A549 (cell line): ENCODE results near the gene NKX6-2. TPM values are rescaled to one million over a fixed set of nuclear protein-coding genes. Genes with fewer than 3 reads are reported as not detected.

Experiments used
- ATAC-seq, 2 experiments: fragments of 200-7000 bp in 1 of 2; fragments of >200 bp in 1 of 2; cut with Nextera tagmentation in 1 of 2; cut with Tn5 transposase in 1 of 2; 3 replicates each; pipeline versions ENCODE4 v1.8.0 to v1.9.1; 2018 to 2020; ENCODE audit warnings: mild to moderate bottlenecking in 1 of 2, moderate library complexity in 1 of 2
- CTCF ChIA-PET: fragments of 300-600 bp; sonication (Branson Sonifier 250); formaldehyde crosslinking; extraction: SDS; loops from one replicate; lab custom pipeline; 2021; ENCODE audit warnings: antibody characterized with exemption, inconsistent platforms; lab: Yijun Ruan, JAX
- POLR2A ChIA-PET: fragments of 350-600 bp; formaldehyde crosslinking; extraction: SDS; loops from one replicate; lab custom pipeline; 2021; ENCODE audit warnings: antibody characterized with exemption, inconsistent platforms; lab: Yijun Ruan, JAX
- DNase-seq, 2 experiments: peaks; one replicate each; pipeline versions ENCODE4 v3.0.0 to v3.0.0-alpha.2; 2011 to 2016; ENCODE audit warnings: low read depth in 1 of 2, low spot score in 1 of 2
- FAIRE-seq: peaks from 2 replicates; lab custom pipeline; 2011; peaks lifted over from hg19 to GRCh38; lab: Jason Lieb, UNC
- H3K27ac ChIP-seq, 2 experiments: fragments of >200 bp; sonication (Bioruptor Twin); formaldehyde crosslinking; 3 replicates each; pipeline ENCODE4 v1.5.1; 2016 to 2017
- H3K4me1 ChIP-seq: fragments of >200 bp; sonication (Bioruptor Twin); formaldehyde crosslinking; 3 replicates; pipeline ENCODE4 v1.6.1; 2016
- H3K4me2 ChIP-seq: fragments of >200 bp; sonication (Bioruptor Twin); formaldehyde crosslinking; 3 replicates; pipeline ENCODE4 v1.6.1; 2016
- H3K4me3 ChIP-seq: fragments of >200 bp; sonication (Bioruptor Twin); formaldehyde crosslinking; 3 replicates; pipeline ENCODE4 v1.5.1; 2016
- H3K9me3 ChIP-seq: fragments of >200 bp; sonication (Bioruptor Twin); formaldehyde crosslinking; 3 replicates; pipeline ENCODE4 v1.6.1; 2016
- BHLHE40 ChIP-seq: IDR thresholded peaks from 2 replicates; pipeline ENCODE4 v1.6.1; 2012; ENCODE audit warnings: low read depth, low read length, inconsistent platforms
- CEBPB ChIP-seq, 2 experiments: fragments of >200 bp in 1 of 2; sonication (Bioruptor Twin) in 1 of 2; formaldehyde crosslinking in 1 of 2; IDR thresholded peaks; 2 replicates each; pipeline ENCODE4 v1.6.1; 2012 to 2016
- CTCF ChIP-seq: fragments of >200 bp; sonication (Bioruptor Twin); formaldehyde crosslinking; IDR thresholded peaks from 3 replicates; pipeline ENCODE4 v1.5.1; 2016
- E2F6 ChIP-seq: IDR thresholded peaks from 2 replicates; pipeline ENCODE4 v1.6.1; 2012; ENCODE audit warnings: low read depth, borderline replicate concordance
- EHF ChIP-seq: fragments of 250-450 bp; sonication (Bioruptor Pico); IDR thresholded peaks from 2 replicates; pipeline ENCODE4 v1.5.0; 2020; ENCODE audit warnings: mild to moderate bottlenecking
- EHMT2 ChIP-seq: fragments of 200-600 bp; sonication (generic); IDR thresholded peaks from 2 replicates; pipeline ENCODE4 v1.6.1; 2016; ENCODE audit warnings: antibody characterized with exemption, low read depth, mild to moderate bottlenecking, moderate library complexity
- FOSB ChIP-seq: fragments of 250-450 bp; sonication (Bioruptor Pico); IDR thresholded peaks from 2 replicates; pipeline ENCODE4 v1.5.0; 2020; ENCODE audit warnings: mild to moderate bottlenecking, moderate library complexity
- FOSL2 ChIP-seq, 2 experiments: fragments of 450-650 bp in 1 of 2; fragments of >200 bp in 1 of 2; sonication (Bioruptor Twin) in 1 of 2; formaldehyde crosslinking; IDR thresholded peaks; 2 replicates each; pipeline versions ENCODE4 v1.5.0 to v1.6.1; 2016 to 2020; ENCODE audit warnings: mild to moderate bottlenecking in 1 of 2, moderate library complexity in 1 of 2
- FOXS1 ChIP-seq: fragments of 250-450 bp; sonication (Bioruptor Pico); IDR thresholded peaks from 2 replicates; pipeline ENCODE4 v1.5.0; 2020; ENCODE audit warnings: mild to moderate bottlenecking, moderate library complexity
- GATA3 ChIP-seq: IDR thresholded peaks from 2 replicates; pipeline ENCODE4 v1.6.1; 2012; ENCODE audit warnings: borderline replicate concordance
- HDAC2 ChIP-seq: fragments of 200-600 bp; sonication (generic); IDR thresholded peaks from 2 replicates; pipeline ENCODE4 v1.6.1; 2016
- HEYL ChIP-seq: fragments of 250-450 bp; sonication (Bioruptor Pico); IDR thresholded peaks from 2 replicates; pipeline ENCODE4 v1.8.0; 2021; ENCODE audit warnings: mild to moderate bottlenecking, moderate library complexity
- HMGXB4 ChIP-seq: fragments of 250-450 bp; sonication (Bioruptor Pico); IDR thresholded peaks from 2 replicates; pipeline ENCODE4 v1.5.0; 2021; ENCODE audit warnings: mild to moderate bottlenecking, moderate library complexity, borderline replicate concordance
- HOXB13 ChIP-seq: fragments of 250-450 bp; sonication (Bioruptor Pico); IDR thresholded peaks from 2 replicates; pipeline ENCODE4 v1.5.0; 2020; ENCODE audit warnings: low read depth, mild to moderate bottlenecking, moderate library complexity
- JUNB ChIP-seq: fragments of >200 bp; sonication (Bioruptor Twin); formaldehyde crosslinking; IDR thresholded peaks from 2 replicates; pipeline ENCODE4 v1.6.1; 2016
- KDM1A ChIP-seq: fragments of 200-600 bp; sonication (generic); IDR thresholded peaks from 2 replicates; pipeline ENCODE4 v1.6.1; 2016; ENCODE audit warnings: low read depth, mild to moderate bottlenecking
- KDM5A ChIP-seq: fragments of 200-600 bp; sonication (generic); IDR thresholded peaks from 2 replicates; pipeline ENCODE4 v1.6.1; 2016; ENCODE audit warnings: antibody characterized with exemption, mild to moderate bottlenecking
- MAFK ChIP-seq: fragments of 450-650 bp; IDR thresholded peaks from 2 replicates; pipeline ENCODE4 v1.6.1; 2014; ENCODE audit not compliant: partially characterized antibody
- NR3C1 ChIP-seq: fragments of >200 bp; sonication (Bioruptor Twin); formaldehyde crosslinking; IDR thresholded peaks from 3 replicates; pipeline ENCODE4 v1.6.1; 2017
- RAD21 ChIP-seq, 2 experiments: fragments of >200 bp in 1 of 2; sonication (Bioruptor Twin) in 1 of 2; formaldehyde crosslinking in 1 of 2; IDR thresholded peaks in 1 of 2; conservative IDR thresholded peaks in 1 of 2; 2 replicates in 1 of 2; 3 replicates in 1 of 2; pipeline ENCODE4 v1.6.1; 2012 to 2018; ENCODE audit warnings: inconsistent platforms in 1 of 2
- RARB ChIP-seq: fragments of 250-450 bp; sonication (Bioruptor Pico); IDR thresholded peaks from 2 replicates; pipeline ENCODE4 v1.8.0; 2021; ENCODE audit warnings: mild to moderate bottlenecking, moderate library complexity
- RFX5 ChIP-seq: fragments of 450-650 bp; IDR thresholded peaks from 2 replicates; pipeline ENCODE4 v1.7.1; 2014; ENCODE audit warnings: antibody characterized with exemption, mild to moderate bottlenecking, moderate library complexity
- RNF2 ChIP-seq: fragments of 200-600 bp; sonication (generic); IDR thresholded peaks from 2 replicates; pipeline ENCODE4 v1.6.1; 2016; ENCODE audit warnings: low read depth, mild to moderate bottlenecking, antibody characterized with exemption, moderate library complexity, borderline replicate concordance
- SMC3 ChIP-seq: fragments of >200 bp; sonication (Bioruptor Twin); formaldehyde crosslinking; IDR thresholded peaks from 3 replicates; pipeline ENCODE4 v1.6.1; 2018; ENCODE audit warnings: inconsistent platforms
- TFCP2L1 ChIP-seq: fragments of 250-450 bp; sonication (Bioruptor Pico); IDR thresholded peaks from 2 replicates; pipeline ENCODE4 v1.5.0; 2021; ENCODE audit warnings: mild to moderate bottlenecking
- USF2 ChIP-seq: fragments of 450-650 bp; IDR thresholded peaks from 2 replicates; pipeline ENCODE4 v1.6.1; 2014; ENCODE audit warnings: antibody characterized with exemption
- WGBS: methylation state at CpG from one replicate; pipeline ENCODE4 v1.1.6; 2017; ENCODE audit errors: missing lambda C conversion rate; 5-methylcytosine and 5-hydroxymethylcytosine counted together
- polyA plus RNA-seq, 4 experiments: library from polyadenylated mRNA; depleted of rRNA in 3 of 4; stranded (reverse); fragments of >200 nt; fragmentation: RNase III in 1 of 4; extraction: RNeasy Plus Mini Kit Qiagen cat#74134 plus additional on column Dnase treatment in 1 of 4; gene quantifications; 2 replicates in 3 of 4; 3 replicates in 1 of 4; pipeline ENCODE4 v1.2.3, GENCODE V29; 2011 to 2017

NKX6-2 gene
- polyA plus RNA-seq, 2 of the 4 experiments (the other 2 are of a cell fraction): not detected

GRCh38 chr10:132788180-132788830, 2.4 kb upstream of the NKX6-2 start:
- POLR2A ChIA-PET: no interaction called here
- CTCF ChIA-PET: interaction anchor here (0.7 to 4.6 kb wide), 2 partner anchors 18 to 133 kb away, joined by 3 to 41 read pairs; no protein-coding TSS in a partner anchor
- TF ChIP-seq E2F6 (no peak), HDAC2 (no peak), CEBPB (IDR thresholded peaks at IDR 0.05) (no peak), TFCP2L1 (CRISPR knock-in tag) (no peak), FOSB (no peak), BHLHE40 (no peak), HEYL (no peak), FOSL2 (IDR thresholded peaks at IDR 0.05) (no peak), FOSL2 (CRISPR knock-in tag; IDR thresholded peaks at IDR 0.05) (no peak), NR3C1 (no peak), HOXB13 (CRISPR knock-in tag) (no peak), RAD21 (conservative IDR thresholded peaks at IDR 0.05 in 1 of 2, IDR thresholded peaks at IDR 0.05 in 1 of 2) (peak; percentile 32 to 52; a peak in 4 of 5 replicates), RARB (CRISPR knock-in tag) (no peak), SMC3 (peak; percentile 44; the same call in 2 of the 3 replicates), JUNB (no peak), KDM1A (no peak), HMGXB4 (CRISPR knock-in tag) (no peak), MAFK (no peak), FOXS1 (CRISPR knock-in tag) (no peak), RFX5 (no peak), CTCF (peak; percentile 16; the same call in 1 of the 3 replicates), GATA3 (no peak), KDM5A (no peak), RNF2 (no peak), USF2 (no peak), EHF (CRISPR knock-in tag) (no peak), EHMT2 (no peak)
- ATAC-seq: peak; percentile 41 to 70; a peak in 5 of 6 replicates
- WGBS: 5% methylated on average over 31 of the region's 79 CpGs
- no peak for FAIRE-seq
- no peaks in the 10 kb centered on the region for H3K9me3 ChIP-seq
- peak; percentile 40 to 55 for DNase-seq
- H3K4me2 ChIP-seq: peak overlapping the region; percentile 95
- no peak overlapping the region for H3K27ac ChIP-seq
- peaks cover 26% of the 10 kb centered on the region for H3K4me1 ChIP-seq
- peak overlapping the region; percentile 35 for H3K4me3 ChIP-seq
